IPS DF 4.7 (cell line): ENCODE results near the gene SYNDIG1.

Source experiments
- DNase-seq: peaks from one replicate; pipeline ENCODE4 v3.0.0-alpha.2; 2013; ENCODE audit warnings: low spot score; ENCODE audit errors: extremely low read depth

Gene SYNDIG1

DNA sequence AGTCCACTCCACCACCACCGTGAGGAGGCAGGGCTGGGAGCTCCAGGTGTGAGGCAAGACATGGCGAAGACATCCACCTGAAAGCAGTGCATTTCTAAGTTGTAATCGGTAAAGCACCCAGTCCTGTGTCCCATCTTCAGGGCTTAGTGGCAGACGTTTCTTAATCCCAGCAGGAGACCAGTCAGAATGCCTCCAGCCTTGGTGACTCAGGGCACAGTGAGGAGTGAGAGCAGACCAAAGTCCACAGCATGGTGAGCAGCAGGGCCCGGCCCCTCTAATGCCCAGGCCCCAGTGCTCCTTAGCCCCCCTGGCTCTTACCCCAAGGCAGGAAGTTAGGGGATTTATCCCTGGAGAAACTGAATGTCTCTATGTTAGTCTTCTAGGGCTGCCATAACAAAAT is 183.9 kb downstream of the SYNDIG1 start:
- DNase-seq, result no peak

DNA sequence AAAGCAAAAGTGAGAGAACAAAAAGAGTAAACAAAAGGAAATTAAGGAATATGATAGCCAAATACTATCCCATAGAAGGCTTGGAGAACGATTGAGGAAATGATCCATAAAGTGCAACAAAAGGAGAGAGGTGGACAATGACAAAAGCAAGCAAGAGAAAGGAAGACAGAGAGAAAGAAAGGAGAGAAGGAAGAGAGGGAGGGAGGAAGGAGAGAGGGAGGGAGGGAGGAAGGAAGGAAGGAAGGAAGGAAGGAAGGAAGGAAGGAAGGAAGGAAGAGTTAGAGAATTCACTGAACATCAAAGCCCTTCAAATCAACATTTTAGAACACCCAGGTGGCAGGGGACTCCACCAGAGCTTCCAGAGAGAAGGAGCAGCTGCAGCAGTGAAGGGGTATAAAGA is 185.0 kb downstream of the SYNDIG1 start:
- DNase-seq, result no peak

DNA sequence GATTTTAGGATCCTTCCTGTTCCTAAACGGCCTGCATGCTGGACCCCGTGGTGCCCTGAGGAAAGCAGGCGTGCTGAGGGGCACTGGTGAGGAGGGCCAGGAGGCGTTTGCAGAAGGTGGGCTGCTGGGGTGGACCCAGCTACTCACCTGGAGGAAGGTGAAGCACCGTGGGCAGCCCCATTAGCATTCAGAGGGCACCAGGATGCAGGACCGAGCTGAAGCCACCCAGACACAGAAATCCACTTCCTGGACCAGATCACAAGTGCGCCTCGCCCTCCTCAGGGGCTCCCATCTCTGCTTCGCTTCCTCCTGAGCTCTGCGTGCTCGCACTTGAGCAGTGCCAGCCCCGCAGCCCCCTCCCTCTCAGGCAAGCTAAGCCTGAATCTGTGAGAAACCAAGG is 187.0 kb downstream of the SYNDIG1 start:
- DNase-seq, result no peak

DNA sequence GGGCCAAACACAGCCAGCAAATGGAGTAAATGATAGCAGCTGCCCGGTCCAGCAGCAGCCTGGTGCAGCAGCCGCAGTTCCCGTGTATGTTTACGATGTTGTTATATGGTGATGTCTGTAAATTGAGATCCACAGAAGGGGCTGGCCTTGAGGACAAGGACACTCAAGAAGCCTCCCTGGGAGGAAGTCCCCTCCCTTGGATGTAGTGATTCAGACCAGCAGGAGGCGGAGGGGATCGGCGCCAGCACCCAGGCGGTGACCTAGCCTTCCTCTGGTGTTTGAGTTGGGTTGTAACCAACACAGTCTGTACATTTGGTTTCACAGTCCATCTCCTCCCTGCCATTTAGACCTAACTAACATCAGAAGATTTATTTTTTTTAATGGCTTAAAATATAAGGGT is 187.8 kb downstream of the SYNDIG1 start:
- no peak for DNase-seq

DNA sequence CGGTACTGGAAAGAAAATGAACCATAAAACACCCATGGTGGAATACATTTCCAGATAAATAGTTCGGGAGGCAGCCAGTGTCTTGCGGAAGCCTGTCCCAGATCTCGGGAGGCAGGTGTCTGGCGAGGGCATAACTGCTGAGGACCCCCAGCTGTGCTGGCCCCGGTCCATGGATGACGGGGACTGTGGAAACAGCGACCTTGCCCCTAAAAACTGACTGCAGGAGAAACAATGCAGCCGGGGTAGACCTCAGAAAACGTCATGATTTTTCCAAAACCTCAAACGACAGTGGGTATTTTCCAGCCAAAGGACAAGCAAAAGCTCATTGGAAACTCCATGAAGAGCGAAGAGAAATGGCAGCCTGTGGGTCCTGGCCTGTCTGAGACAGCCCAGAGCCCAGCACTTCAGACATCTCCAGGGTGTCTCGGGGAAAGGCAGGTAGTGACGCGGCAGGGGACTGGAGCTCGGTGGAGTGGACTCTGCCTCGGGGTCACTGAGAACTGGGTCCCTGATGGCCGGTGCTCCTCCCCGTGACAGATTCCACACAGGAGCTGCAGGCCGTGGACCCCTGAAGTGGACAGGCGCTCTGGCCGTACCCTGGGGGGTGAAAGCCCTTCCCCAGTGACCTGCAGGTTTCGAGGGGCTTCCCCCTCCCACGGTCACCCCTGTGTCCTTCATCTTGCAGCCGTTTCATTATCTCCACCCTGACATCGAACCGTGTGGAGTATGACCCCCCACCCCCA is 188.6 kb downstream of the SYNDIG1 start:
- DNase-seq, result no peak

DNA sequence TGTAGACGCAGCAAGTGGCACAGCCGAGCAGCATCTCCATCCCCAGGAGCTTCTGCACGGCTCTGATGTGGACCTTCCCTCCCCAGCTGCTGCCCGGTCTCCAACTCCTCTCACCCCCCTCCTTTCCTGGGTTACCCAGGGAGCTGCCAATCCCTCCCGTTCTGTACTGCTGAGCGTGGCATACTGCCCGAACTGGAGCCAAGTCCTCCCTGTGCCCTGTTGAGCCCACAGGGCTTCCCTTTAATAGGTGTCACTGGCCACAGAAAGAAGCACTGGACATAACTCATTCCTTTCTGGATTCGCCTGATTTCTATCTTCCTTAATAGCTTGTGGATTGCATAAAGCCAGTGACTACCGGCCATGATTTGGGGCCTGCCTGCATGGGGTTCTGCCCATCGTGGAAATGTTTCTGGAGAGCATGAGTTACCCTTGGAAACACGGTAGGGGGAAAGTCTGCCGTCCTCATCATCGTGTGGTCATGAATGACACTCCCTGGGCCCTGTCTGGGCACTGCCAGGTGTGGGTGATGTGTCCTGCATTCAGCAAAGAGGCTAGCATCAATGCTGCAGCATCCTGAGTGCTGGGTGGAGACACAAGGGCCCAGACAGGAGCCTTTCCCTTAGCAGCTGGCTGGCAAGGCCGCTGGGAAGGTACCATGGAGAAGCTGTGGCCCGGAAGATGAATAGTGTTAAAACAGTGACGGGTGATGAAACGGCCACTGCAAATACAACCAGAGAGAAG is 189.7 kb downstream of the SYNDIG1 start:
- DNase-seq, result no peak

DNA sequence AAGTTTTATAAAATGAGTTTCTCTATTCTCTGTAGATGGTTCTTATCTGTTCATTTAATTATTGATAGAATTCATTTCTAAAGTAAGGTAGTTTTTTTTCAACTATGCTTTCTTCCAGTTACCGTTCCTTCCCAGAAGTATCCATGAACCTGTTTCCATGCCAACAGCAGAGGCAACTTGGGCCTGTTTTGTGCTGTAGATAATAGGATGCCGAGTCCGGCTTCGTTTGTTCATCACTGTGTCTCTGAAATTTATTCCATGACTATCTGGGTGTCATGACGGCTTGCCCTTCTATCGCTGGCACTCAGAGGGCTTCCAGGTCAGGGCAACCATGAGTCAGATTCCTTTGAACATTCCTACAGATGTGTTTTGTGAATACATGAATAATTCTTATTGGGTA is 190.4 kb downstream of the SYNDIG1 start:
- no peak for DNase-seq

DNA sequence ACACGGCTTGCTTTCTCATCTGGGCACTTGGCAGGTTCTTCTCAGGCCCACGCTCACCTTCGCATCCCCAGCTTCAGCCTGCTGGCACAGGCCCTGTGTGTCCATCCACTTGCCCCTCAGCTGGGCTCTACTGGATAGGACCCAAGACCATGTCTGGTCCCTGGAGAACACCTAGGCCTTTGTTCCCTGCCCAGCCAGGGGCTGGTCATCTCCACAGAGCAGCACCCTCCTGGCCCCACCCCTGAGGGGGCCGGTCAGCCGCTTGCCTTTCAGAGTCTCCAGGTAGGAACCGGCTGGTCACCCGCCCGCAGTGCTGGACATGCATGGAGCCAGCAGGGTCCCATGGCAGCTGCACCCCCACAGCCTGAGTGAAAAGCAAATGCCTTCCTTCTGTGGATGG is 191.2 kb downstream of the SYNDIG1 start:
- no peak for DNase-seq

DNA sequence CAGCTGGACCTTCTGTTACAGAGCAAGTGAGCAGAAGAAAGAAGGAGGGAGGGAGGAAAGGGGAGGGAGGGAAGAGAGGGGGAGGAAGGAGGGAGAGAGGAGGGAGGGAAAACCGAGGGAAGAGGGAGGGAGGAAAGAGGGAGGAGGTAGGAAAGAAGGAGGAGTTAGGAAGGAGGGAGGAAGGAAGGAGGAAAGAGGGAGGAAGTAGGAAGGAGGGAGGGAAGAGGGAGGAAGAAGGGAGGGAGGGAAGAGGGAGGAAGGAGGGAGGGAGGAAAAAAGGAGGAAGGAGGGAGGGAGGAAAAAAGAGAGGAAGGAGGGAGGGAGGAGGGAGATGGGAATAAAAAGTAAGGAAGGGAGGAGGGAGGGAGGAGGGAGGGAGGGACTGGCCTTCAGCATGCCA is 191.8 kb downstream of the SYNDIG1 start:
- no peak for DNase-seq

DNA sequence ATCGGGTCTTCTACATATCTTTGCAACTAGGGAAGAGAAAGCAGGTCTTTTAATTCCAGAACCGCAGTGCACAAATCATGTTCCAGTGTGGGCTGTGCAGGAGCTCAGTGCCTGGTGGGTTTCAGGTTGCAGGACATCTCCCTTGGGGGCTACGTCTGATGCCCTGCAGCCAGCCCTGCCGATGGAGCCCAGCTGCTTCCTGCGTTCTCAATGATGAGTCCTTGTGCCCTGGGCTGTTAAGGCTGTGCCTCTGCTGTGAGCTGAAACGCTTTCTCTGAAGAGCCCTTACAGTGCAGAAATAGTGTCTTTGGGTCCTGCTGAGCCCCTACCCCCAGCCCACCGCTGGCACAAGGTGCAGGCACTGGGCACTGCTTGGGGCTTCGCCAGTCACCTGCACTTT is 192.9 kb downstream of the SYNDIG1 start:
- no peak for DNase-seq

DNA sequence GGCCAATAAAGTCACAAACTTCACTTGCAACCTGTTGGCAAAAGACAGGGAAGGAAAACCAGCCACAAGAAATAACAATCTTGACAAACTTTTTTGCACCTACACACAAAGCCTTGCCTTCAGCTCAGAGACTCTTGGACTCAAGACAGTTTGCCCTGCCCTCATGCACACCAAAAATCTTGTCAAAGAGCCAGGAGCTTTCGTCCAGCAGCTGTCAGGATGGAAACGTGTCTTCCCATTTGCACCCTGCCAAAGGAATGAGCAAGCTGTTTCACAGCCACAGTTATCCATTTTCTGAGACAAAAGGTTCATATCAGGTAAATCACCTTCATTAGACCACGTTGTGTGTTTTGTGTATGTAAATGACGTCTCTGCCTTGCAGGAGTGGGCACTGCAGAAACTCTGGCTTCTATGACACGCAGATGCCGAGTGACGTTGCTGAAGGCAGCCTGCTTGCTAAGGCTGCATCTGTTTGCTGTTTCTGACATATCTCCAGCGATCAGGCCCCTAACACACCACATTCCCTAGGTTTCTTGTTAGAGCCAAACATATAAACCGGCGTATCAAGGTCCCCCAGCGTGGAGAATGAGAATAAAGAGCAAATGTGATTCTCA is 193.4 kb downstream of the SYNDIG1 start:
- no peak for DNase-seq

DNA sequence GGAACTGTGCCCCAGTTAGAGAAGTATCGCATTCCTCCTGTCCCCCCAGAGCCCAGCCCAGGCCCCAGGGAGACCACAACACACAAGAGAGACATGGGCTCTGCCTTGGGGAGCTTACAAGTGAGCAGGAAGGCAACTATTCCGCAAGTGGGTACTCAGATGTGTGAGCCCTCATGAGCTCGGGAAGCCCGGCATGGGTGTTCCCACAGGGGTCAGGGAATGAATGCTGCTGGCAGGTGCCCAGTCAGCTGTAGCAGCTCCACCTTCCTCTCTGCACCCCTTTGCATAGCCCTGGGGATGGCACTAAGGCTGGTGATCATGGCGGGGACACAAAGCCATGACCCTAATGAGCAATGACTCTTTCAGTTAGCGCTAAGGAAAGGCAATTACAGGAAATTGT is 194.1 kb downstream of the SYNDIG1 start:
- no peak for DNase-seq

DNA sequence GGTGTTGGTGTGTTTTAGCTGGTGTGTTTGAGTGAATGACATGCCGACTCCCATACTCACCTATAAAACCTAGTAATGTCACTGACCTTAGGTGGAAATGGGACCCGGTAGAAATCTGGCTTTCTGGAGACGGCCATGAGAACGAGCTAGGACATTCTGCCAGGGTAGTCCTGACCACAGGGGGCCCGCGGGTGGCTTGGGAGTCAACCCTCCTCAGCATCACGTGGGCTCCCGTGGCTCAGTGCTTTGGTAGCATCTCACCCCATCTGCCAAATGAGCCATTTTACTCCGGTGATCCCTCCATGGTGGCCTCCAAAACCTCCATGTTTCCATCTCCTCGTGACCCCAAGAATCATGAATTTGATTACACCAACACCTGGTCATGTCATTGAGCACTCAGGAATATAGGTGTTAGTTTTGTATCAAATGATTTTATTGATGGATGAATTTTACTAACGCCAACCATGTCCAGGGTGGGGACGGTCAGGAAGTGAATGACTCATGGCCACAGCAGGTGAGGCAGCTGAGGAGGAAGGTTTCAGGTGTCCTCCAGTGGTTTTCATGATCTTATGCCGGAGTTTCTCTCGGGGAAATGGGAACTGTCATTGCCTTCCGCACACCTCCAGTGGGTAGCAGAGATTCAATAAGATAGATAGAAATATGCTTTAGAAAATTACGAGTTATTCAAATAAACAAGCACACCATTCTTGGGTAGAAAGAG is 195.0 kb downstream of the SYNDIG1 start:
- no peak for DNase-seq

DNA sequence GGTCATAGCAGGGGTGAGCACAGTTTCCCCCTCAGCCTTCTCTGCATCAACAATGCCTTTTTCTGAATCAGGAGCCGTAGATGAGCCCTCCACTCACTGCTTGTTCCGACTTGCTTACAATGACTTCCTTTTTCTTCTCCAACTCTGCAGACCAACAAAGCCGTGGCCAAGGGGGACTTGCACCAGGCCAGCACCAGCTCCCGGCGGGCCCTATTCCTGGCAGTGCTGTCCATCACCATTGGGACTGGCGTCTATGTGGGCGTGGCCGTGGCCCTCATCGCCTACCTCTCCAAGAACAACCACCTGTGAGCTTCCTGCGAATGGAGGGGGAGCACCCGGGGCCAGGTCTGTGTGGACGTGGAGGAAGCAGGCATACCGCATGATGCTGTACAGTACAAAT is 195.8 kb downstream of the SYNDIG1 start:
- DNase-seq, result no peak

DNA sequence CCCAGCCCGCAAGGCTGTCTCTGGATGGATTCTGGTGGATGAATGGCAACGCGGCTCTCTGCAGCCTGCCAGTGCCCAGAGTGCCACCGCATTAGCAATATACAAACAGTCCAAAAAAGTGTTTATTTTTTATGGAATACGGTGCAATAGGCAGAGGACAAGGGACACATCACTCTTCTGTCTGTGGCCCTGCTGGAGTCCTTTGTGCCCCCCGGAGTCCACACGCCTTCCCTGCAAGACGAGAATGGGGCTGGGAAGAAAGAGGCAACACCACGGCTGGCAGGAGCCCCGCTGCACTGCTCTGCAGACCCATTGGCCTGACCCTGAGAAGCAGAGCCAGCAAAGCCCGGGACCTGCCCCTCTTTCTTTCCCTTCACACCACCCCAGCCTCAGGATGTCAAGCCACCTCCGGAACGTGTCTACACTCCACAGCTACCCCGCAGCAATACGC is 196.3 kb downstream of the SYNDIG1 start:
- no peak for DNase-seq

DNA sequence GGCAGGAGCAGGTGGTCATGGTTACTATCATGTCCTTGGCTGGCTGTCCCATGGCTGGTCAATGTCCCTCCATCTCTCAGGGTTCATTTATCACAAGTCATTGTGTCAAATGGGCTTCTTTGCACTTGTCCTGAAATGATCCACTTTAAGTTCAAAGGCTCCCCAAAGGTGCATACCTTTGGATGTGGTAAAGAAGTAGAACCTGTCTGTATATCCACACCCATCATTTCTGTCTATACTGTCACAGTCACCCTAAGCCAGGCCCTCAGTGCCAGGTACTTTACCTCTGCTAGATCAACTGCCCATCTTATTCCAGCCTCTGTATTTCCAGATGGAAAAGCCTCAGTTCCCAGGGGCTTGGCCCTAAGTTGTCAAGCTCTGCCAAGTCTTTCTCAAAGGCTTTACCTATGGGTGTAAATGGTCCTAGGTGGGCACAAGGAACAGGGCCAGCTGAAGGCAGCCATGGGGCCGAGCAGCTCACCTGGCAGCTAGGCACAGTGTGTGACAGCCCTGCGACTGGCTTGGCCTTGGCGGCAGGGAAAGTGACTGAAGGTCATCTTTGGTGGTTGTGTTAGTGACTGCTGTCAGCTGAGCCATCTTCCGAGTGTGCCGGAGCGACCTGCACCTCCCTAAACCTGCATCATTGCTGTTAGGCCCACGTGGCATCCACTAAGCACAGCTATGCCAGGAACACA is 198.4 kb downstream of the SYNDIG1 start:
- DNase-seq, result no peak

DNA sequence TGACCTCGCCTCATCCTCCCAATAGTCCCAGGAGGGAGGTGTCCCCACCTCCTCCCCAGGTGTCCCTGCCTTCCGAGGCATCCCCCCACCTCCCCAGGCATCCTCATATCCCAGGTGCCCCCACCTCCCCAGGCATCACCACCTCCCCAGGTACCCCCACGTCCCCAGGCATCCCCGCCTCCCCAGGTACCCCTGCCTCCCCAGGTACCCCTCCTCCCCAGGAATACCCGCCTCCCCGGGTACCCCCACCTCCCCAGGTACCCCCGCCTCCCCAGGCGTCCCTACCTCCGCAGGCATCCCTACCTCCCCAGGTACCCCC is 198.9 kb downstream of the SYNDIG1 start:
- no peak for DNase-seq

DNA sequence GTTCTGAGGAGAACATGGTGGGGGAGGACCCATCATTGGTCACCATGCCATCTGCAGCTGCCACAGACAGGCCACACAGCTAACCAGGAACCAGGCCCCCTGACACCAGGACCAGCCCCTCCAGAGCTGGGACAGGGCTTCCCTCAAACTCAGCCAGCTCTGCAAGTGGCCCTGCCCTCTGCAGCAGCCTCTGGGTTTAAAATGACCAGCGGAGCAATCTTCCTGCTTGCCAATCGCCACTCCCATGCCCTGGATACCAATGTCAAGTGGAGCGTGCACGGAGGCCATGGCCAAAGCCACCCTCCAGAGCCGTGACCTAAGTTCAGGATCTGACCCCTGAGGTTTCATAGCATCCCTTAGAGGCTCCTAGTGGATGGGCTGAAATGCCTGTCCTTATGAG is 199.4 kb downstream of the SYNDIG1 start:
- no peak for DNase-seq

DNA sequence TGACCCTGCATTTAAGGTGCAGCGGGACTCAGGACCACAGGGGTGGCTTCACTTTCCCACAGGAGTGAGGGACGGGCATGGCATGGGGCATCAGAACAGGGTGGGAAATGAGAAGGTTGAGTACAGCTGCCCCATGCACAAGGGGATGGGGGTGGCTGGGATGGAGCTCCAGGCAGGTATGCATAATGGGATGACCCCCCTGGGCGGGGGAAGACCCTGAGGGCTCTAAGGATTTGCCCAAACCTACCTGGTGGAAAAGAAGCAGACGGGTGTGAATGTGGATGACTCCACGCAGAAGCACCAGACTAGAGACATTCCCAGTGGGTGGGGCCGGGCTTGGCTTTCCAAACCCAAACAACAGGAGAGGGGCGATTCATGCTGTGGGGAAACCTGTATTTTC is 200.3 kb downstream of the SYNDIG1 start:
- DNase-seq, result no peak

DNA sequence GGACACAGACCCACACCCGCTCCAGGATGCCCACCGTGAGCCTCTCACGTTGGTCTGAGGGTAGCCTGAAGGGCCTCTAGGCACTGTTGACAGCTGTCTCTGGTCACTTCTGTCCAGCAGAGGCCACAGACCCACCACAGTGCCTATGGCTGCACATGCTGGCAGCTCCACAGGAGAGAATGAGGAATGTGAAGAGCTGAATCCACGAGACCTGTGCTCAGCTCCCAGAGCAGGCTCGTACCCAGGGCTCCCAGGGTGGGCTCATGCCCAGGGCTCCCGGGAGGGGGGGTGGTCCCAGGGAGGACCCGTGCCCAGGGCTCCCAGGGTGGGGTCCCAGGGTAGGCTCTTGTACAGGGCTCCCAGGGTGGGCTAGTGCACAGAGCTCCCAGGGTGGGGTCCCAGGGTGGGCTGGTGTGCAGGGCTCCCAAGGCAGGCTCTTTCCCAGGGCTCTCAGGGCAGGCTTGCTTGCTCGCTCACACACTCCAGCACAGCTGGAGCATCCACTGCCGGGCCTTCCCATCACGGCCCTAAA is 201.0 kb downstream of the SYNDIG1 start:
- DNase-seq, result no peak

DNA sequence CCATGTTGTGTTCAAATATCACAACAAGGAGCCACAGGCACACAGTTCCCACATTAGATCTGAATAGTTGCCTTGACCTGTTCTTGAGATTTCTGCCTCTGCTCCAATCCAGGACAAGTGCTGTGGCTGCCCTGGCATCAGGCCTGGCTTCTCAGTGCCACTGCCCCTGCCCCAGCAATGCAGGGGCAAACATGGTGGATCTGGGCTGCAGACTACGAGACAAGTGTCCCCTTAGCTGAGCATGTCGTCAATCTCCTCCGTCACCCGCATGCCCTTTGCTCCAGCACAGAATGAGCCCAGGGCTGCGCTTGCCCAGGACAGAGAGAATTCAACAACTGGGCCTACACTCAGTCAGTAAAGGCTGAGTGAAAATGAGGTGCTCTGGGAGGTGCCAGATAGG is 201.6 kb downstream of the SYNDIG1 start:
- no peak for DNase-seq
